H1 (cell line): ENCODE measurements around the gene PBX2. TPM values are rescaled to one million over a fixed set of nuclear protein-coding genes. Genes with fewer than 3 reads are reported as not detected.
A peak's percentile ranks its signal among the peaks of the same experiment; 100 is the strongest.

Source experiments
- CTCF ChIA-PET: fragments of 300-600 bp; sonication (Branson Sonifier 250); formaldehyde crosslinking; loops from one replicate; lab custom pipeline; 2021; ENCODE audit not compliant: partially characterized antibody; lab: Charles Lee
- POLR2A ChIA-PET: fragments of 300-600 bp; sonication (Branson Sonifier 250); formaldehyde crosslinking; loops from one replicate; lab custom pipeline; 2021; ENCODE audit warnings: inconsistent platforms; ENCODE audit not compliant: partially characterized antibody; lab: Charles Lee
- DNase-seq, 2 experiments: peaks; one replicate each; pipeline versions ENCODE4 v3.0.0 to v3.0.0-alpha.2; 2010 to 2022; ENCODE audit warnings: low spot score in 2 of 2, low read depth in 1 of 2, mixed read lengths in 1 of 2
- FAIRE-seq: peaks from 2 replicates; lab custom pipeline; 2011; peaks lifted over from hg19 to GRCh38; lab: Jason Lieb, UNC
- H2AFZ ChIP-seq: 2 replicates; pipeline ENCODE4 v1.8.1; 2012; ENCODE audit warnings: low read length, inconsistent platforms
- H2AK5ac ChIP-seq: 2 replicates; pipeline ENCODE4 v1.6.1; 2013; ENCODE audit warnings: low read depth, low read length
- H2BK120ac ChIP-seq: replicated peaks from 2 replicates; pipeline ENCODE3; 2013; ENCODE audit warnings: low read depth, low read length, inconsistent platforms
- H2BK12ac ChIP-seq: 2 replicates; pipeline ENCODE4 v1.6.1; 2013; ENCODE audit warnings: low read depth, low read length
- H2BK15ac ChIP-seq: 2 replicates; pipeline ENCODE4 v1.6.1; 2013; ENCODE audit warnings: low read length
- H2BK20ac ChIP-seq: 2 replicates; pipeline ENCODE4 v1.6.1; 2013; ENCODE audit warnings: low read length
- H2BK5ac ChIP-seq: 2 replicates; pipeline ENCODE4 v1.6.1; 2013; ENCODE audit warnings: low read depth, low read length
- H3K14ac ChIP-seq: 2 replicates; pipeline ENCODE4 v1.6.1; 2013; ENCODE audit warnings: inconsistent platforms; ENCODE audit not compliant: insufficient read length
- H3K18ac ChIP-seq: 2 replicates; pipeline ENCODE4 v1.6.1; 2013; ENCODE audit warnings: low read length; ENCODE audit errors: extremely low read depth
- H3K23ac ChIP-seq: 2 replicates; pipeline ENCODE4 v1.6.1; 2013; ENCODE audit warnings: inconsistent platforms; ENCODE audit not compliant: insufficient read length
- H3K23me2 ChIP-seq: 2 replicates; pipeline ENCODE4 v1.6.1; 2013; ENCODE audit warnings: low read depth, low read length
- H3K27ac ChIP-seq: 2 replicates; pipeline ENCODE4 v1.6.1; 2011; ENCODE audit warnings: low read depth, low read length, inconsistent platforms
- H3K27me3 ChIP-seq, 4 experiments: replicated peaks in 1 of 4; 1 replicate in 1 of 4; 2 replicates in 3 of 4; pipeline versions ENCODE4 v1.6.1 to v1.8.1; 2011 to 2013; ENCODE audit warnings: low read length in 3 of 4, mild to moderate bottlenecking in 3 of 4, inconsistent platforms in 2 of 4, mixed read lengths in 2 of 4, moderate library complexity in 1 of 4; ENCODE audit not compliant: control insufficient read depth in 3 of 4, insufficient read depth in 3 of 4; ENCODE audit errors: extremely low read depth in 1 of 4
- H3K36me3 ChIP-seq, 4 experiments: 2 replicates each; pipeline versions ENCODE4 v1.6.1 to v1.8.1; 2011 to 2013; ENCODE audit warnings: mild to moderate bottlenecking in 4 of 4, low read length in 3 of 4, moderate library complexity in 2 of 4, control low read depth in 1 of 4, inconsistent platforms in 1 of 4; ENCODE audit not compliant: insufficient read depth in 4 of 4, control insufficient read depth in 2 of 4
- H3K4ac ChIP-seq: replicated peaks from 2 replicates; pipeline ENCODE3; 2013; ENCODE audit warnings: low read length, low read depth, mixed read lengths, inconsistent platforms; ENCODE audit not compliant: insufficient read length
- H3K4me1 ChIP-seq, 4 experiments: replicated peaks in 1 of 4; 1 replicate in 1 of 4; 2 replicates in 3 of 4; pipeline versions ENCODE4 v1.6.1 to v1.8.1; 2011 to 2013; ENCODE audit warnings: low read length in 3 of 4, inconsistent platforms in 2 of 4, mixed read lengths in 1 of 4; ENCODE audit not compliant: insufficient read depth in 4 of 4, control insufficient read depth in 3 of 4
- H3K4me2 ChIP-seq, 2 experiments: 2 replicates each; pipeline versions ENCODE4 v1.6.1 to v1.8.1; 2011 to 2013; ENCODE audit warnings: low read depth in 2 of 2, low read length in 2 of 2, control low read depth in 1 of 2, inconsistent platforms in 1 of 2, mild to moderate bottlenecking in 1 of 2; ENCODE audit not compliant: insufficient read depth in 1 of 2
- H3K4me3 ChIP-seq, 4 experiments: fragments of 200-600, 300-600 bp in 1 of 4; sonication (generic), shearing (Covaris generic), sonication (Bioruptor Twin) in 1 of 4; 2 replicates each; pipeline versions ENCODE4 v1.5.1 to v1.8.1; 2011 to 2016; ENCODE audit warnings: low read length in 4 of 4, low read depth in 3 of 4, control low read depth in 2 of 4, inconsistent platforms in 2 of 4, mild to moderate bottlenecking in 2 of 4, mixed read lengths in 1 of 4, moderate library complexity in 1 of 4; ENCODE audit not compliant: insufficient read depth in 2 of 4; ENCODE audit errors: extremely low read depth in 1 of 4
- H3K56ac ChIP-seq: replicated peaks from 2 replicates; pipeline ENCODE3; 2013; ENCODE audit warnings: low read depth, mild to moderate bottlenecking, mixed read lengths, low read length, inconsistent platforms; ENCODE audit not compliant: insufficient read length
- H3K79me1 ChIP-seq: 2 replicates; pipeline ENCODE4 v1.6.1; 2013; ENCODE audit warnings: low read depth, low read length, control low read depth
- H3K79me2 ChIP-seq, 2 experiments: 2 replicates each; pipeline versions ENCODE4 v1.6.1 to v1.8.1; 2012 to 2013; ENCODE audit warnings: low read length in 2 of 2, mild to moderate bottlenecking in 2 of 2, inconsistent platforms in 1 of 2; ENCODE audit not compliant: insufficient read depth in 2 of 2, control insufficient read depth in 1 of 2
- H3K9ac ChIP-seq, 4 experiments: replicated peaks in 1 of 4; 1 replicate in 1 of 4; 2 replicates in 3 of 4; pipeline versions ENCODE4 v1.6.1 to v1.8.1; 2011 to 2013; ENCODE audit warnings: low read depth in 3 of 4, low read length in 3 of 4, control low read depth in 2 of 4, mild to moderate bottlenecking in 2 of 4, moderate library complexity in 2 of 4, inconsistent platforms in 1 of 4; ENCODE audit errors: extremely low read depth in 1 of 4
- H3K9me3 ChIP-seq, 2 experiments: 2 replicates each; pipeline versions ENCODE4 v1.6.1 to v1.8.1; 2012 to 2013; ENCODE audit warnings: mild to moderate bottlenecking in 2 of 2, moderate library complexity in 2 of 2, control low read depth in 1 of 2, inconsistent platforms in 1 of 2, low read depth in 1 of 2, low read length in 1 of 2, mixed read lengths in 1 of 2; ENCODE audit not compliant: insufficient read depth in 2 of 2
- H4K20me1 ChIP-seq, 2 experiments: replicated peaks in 1 of 2; 2 replicates each; pipeline versions ENCODE3 to v1.8.1; 2011 to 2013; ENCODE audit warnings: inconsistent platforms in 2 of 2, low read length in 2 of 2, mild to moderate bottlenecking in 1 of 2; ENCODE audit not compliant: insufficient read depth in 2 of 2, control insufficient read depth in 1 of 2
- H4K5ac ChIP-seq: 2 replicates; pipeline ENCODE4 v1.6.1; 2013; ENCODE audit warnings: low read length, low read depth, mixed read lengths, inconsistent platforms; ENCODE audit not compliant: insufficient read length
- H4K8ac ChIP-seq: 2 replicates; pipeline ENCODE4 v1.8.0; 2013; ENCODE audit warnings: mild to moderate bottlenecking, moderate library complexity, low read length, inconsistent platforms; ENCODE audit not compliant: insufficient read depth; ENCODE audit errors: extremely low read depth
- H4K91ac ChIP-seq: replicated peaks from 2 replicates; pipeline ENCODE3; 2013; ENCODE audit warnings: low read length, mixed read lengths, inconsistent platforms; ENCODE audit not compliant: insufficient read length
- ASH2L ChIP-seq: fragments of 200-600, 300-600 bp; sonication (generic); IDR thresholded peaks from one replicate; pipeline ENCODE4 v1.7.1; 2017; ENCODE audit warnings: low read length
- ATF2 ChIP-seq: IDR thresholded peaks from 2 replicates; pipeline ENCODE4 v1.6.1; 2012; ENCODE audit warnings: low read length, inconsistent platforms
- BCL11A ChIP-seq, 2 experiments: IDR thresholded peaks; one replicate each; pipeline ENCODE4 v1.6.1; 2011; ENCODE audit warnings: low read depth in 2 of 2, low read length in 2 of 2, mild to moderate bottlenecking in 2 of 2
- EGR1 ChIP-seq: IDR thresholded peaks from 2 replicates; pipeline ENCODE4 v1.6.1; 2011; ENCODE audit warnings: low read depth, low read length, borderline replicate concordance
- KDM1A ChIP-seq: fragments of 200-600, 300-600 bp; sonication (generic); IDR thresholded peaks from 2 replicates; pipeline ENCODE4 v1.7.1; 2016; ENCODE audit warnings: mild to moderate bottlenecking, low read length, borderline replicate concordance
- MAFK ChIP-seq: IDR thresholded peaks from 2 replicates; pipeline ENCODE4 v1.6.1; 2012; ENCODE audit warnings: low read depth, mild to moderate bottlenecking, improper control_type of control experiment, low read length
- NANOG ChIP-seq: IDR thresholded peaks from 2 replicates; pipeline ENCODE4 v1.6.1; 2011; ENCODE audit warnings: low read length, low read depth, mild to moderate bottlenecking, inconsistent platforms; ENCODE audit not compliant: insufficient read depth, poor library complexity, severe bottlenecking
- POLR2A ChIP-seq, 2 experiments: IDR thresholded peaks; 1 replicate in 1 of 2; 2 replicates in 1 of 2; pipeline ENCODE4 v1.6.1; 2011; ENCODE audit warnings: low read depth in 2 of 2, low read length in 2 of 2, mild to moderate bottlenecking in 2 of 2; ENCODE audit errors: control extremely low read depth in 1 of 2
- RFX5 ChIP-seq: IDR thresholded peaks from 2 replicates; pipeline ENCODE4 v1.6.1; 2011; ENCODE audit warnings: low read depth, low read length, improper control_type of control experiment, borderline replicate concordance
- TAF1 ChIP-seq: IDR thresholded peaks from 2 replicates; pipeline ENCODE4 v1.6.1; 2011; ENCODE audit warnings: mild to moderate bottlenecking, low read depth, low read length
- TAF7 ChIP-seq: optimal IDR thresholded peaks from 2 replicates; pipeline ENCODE3; 2011; ENCODE audit warnings: low read depth, mild to moderate bottlenecking, inconsistent platforms, low read length, moderate library complexity, borderline replicate concordance
- WGBS, 2 experiments: shearing (Covaris generic) in 1 of 2; methylation state at CpG; one replicate each; pipeline versions ENCODE4 v1.1.6 to v1.1.7; 2013 to 2015; ENCODE audit warnings: low lambda C conversion rate in 2 of 2, mixed read lengths in 2 of 2, inconsistent platforms in 1 of 2, low coverage in 1 of 2, missing lambda C conversion rate in 1 of 2; ENCODE audit not compliant: insufficient replicate concordance in 2 of 2, insufficient coverage in 1 of 2, insufficient read length in 1 of 2; ENCODE audit errors: extremely low coverage in 1 of 2, missing lambda C conversion rate in 1 of 2; 5-methylcytosine and 5-hydroxymethylcytosine counted together
- polyA plus RNA-seq, 7 experiments: library from polyadenylated mRNA; depleted of rRNA in 3 of 7; stranded (reverse) in 5 of 7; unstranded in 2 of 7; fragments of >200 nt in 5 of 7; fragments of 200-250 nt in 2 of 7; gene quantifications; 1 replicate in 5 of 7; 2 replicates in 1 of 7; 4 replicates in 1 of 7; pipeline versions ENCODE4 v1.2.1 to v1.2.3, GENCODE V29; 2011 to 2013; ENCODE audit warnings: missing spikeins in 2 of 7, mixed read lengths in 2 of 7
- total RNA-seq: library from RNA; stranded (reverse); fragmentation: NEBNext Ultra II Directional; extraction: Animal tissue kit (Norgen Biotek cat#: 25700); gene quantifications from 2 replicates; pipeline ENCODE4 v1.2.1, GENCODE V29; 2021

PBX2 gene
- total and polyA plus RNA-seq, 2 of the 8 experiments (the other 6 are each of a cell fraction or from before 2014, with no cell fraction given), result 102 to 130 TPM

DNA sequence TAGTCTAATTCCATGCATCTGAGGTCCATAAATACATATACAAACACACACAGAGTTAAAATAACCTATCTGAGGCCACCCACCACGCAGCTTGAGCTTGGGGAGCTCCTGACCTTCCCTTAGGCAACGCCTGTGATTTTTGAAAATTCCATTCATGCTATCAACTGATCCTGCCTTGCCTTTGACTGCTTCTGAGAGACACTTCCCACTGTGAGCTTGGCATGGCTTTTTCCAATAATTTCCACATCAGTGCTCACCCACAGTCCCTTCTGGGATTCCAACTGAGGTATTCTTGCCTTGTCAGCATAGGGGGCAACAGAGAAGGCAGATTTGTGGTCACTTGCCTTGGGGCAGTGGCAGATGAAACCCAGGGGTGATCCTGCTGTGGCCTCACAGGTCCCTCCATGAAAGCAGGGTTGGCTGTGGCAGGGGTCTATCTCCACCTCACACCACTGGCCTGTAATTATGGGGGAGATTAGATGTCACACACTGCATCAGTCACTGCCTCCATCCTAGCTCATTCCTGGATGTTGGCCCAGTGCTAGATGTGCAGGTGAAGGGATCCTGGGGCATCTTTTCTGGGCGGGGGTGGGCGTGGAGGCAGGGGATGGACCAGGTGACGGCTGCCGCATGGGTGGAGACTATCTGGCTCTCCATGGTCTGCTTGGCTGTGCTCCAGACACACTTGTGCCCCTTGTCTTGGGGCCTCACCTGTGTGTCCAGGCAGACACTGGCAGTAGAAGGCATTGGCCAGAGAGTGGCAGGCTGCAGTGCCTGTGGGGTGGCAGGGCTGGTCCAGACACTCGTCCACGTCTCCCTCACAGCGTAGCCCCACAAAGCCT lies 13.6 kb upstream of the PBX2 start:
- no peaks in the 10 kb centered on the region for H3K79me1 ChIP-seq
- no peaks in the 10 kb centered on the region for H3K23me2 ChIP-seq
- peak overlapping the region; percentile 87; the same call in 1 of the 2 replicates for H4K8ac ChIP-seq
- no peak overlapping the region for H2BK120ac ChIP-seq
- H4K20me1 ChIP-seq, result no peaks in the 10 kb centered on the region
- H2BK15ac ChIP-seq, result no peak overlapping the region
- no peak overlapping the region for H4K5ac ChIP-seq
- POLR2A ChIA-PET, result interaction anchor here (1.2 to 1.4 kb wide), 2 partner anchors 9 to 18 kb away, joined by 3 to 4 read pairs; no protein-coding TSS in a partner anchor
- DNase-seq (no peak), FAIRE-seq (no peak)
- no peak overlapping the region for H3K4ac ChIP-seq
- WGBS, 2 experiments, result 89% methylated on average over 7 of the region's 9 CpGs; no CpG with 5 or more reads in 1 of the 2 experiments
- H2AK5ac ChIP-seq, result no peak overlapping the region; the same call in 1 of the 2 replicates
- H3K9ac ChIP-seq, result no peak overlapping the region
- H3K9me3 ChIP-seq, result no peaks in the 10 kb centered on the region
- no peak overlapping the region for H3K23ac ChIP-seq
- H3K4me1 ChIP-seq, result no peaks in the 10 kb centered on the region
- no peaks in the 10 kb centered on the region for H3K36me3 ChIP-seq
- H3K27me3 ChIP-seq, result no peaks in the 10 kb centered on the region
- H3K56ac ChIP-seq, result no peak overlapping the region
- H2AFZ ChIP-seq, result no peak overlapping the region
- H3K14ac ChIP-seq, result no peak overlapping the region
- H3K4me2 ChIP-seq, result no peak overlapping the region
- 0 out of 2 replicates have a peak overlapping the region, but pooled peaks have one; percentile 50 for H2BK12ac ChIP-seq
- H2BK20ac ChIP-seq, result no peak overlapping the region
- H3K18ac ChIP-seq, result no peak overlapping the region
- H3K27ac ChIP-seq, result no peak overlapping the region
- no peak overlapping the region for H4K91ac ChIP-seq
- CTCF ChIA-PET, result interaction anchor here (1.1 to 1.8 kb wide), 2 partner anchors 18 to 34 kb away, joined by 3 read pairs; no protein-coding TSS in a partner anchor
- no peak overlapping the region for H2BK5ac ChIP-seq
- H3K4me3 ChIP-seq, result no peak overlapping the region
- no peaks in the 10 kb centered on the region for H3K79me2 ChIP-seq
- no peak for TF ChIP-seq NANOG
- TF ChIP-seq KDM1A, result no peak
- no peak for TF ChIP-seq BCL11A (IDR thresholded peaks at IDR 0.05; ENCODE audit: low read depth in 2 of 2, low read length in 2 of 2)
- no peak for TF ChIP-seq TAF1
- TF ChIP-seq TAF7, result no peak
- TF ChIP-seq RFX5, result no peak
- no peak for TF ChIP-seq POLR2A (IDR thresholded peaks at IDR 0.05; ENCODE audit: control extremely low read depth in 1 of 2, low read depth in 2 of 2, low read length in 2 of 2)
- TF ChIP-seq ASH2L, result no peak
- no peak for TF ChIP-seq MAFK
- TF ChIP-seq ATF2, result no peak
- TF ChIP-seq EGR1, result no peak
